A673 (cell line): ENCODE measurements around the gene SERINC3.

ENCODE experiments used
- CTCF ChIP-seq: fragments of 300-800, 200-600 bp; sonication (generic); conservative IDR thresholded peaks from 2 replicates; pipeline ENCODE4 v1.5.1; 2017; ENCODE audit warnings: low read depth, mild to moderate bottlenecking, antibody characterized with exemption, low read length, moderate library complexity, mixed read lengths
- EZH2 ChIP-seq: fragments of 200-600 bp; sonication (generic); IDR thresholded peaks from 2 replicates; pipeline ENCODE4 v1.6.1; 2017; ENCODE audit warnings: borderline replicate concordance, low read depth, mild to moderate bottlenecking, mixed read lengths, antibody characterized with exemption, low read length; ENCODE audit not compliant: poor library complexity, severe bottlenecking

GRCh38 chr20:44532259-44532980 is 10.6 kb upstream of the SERINC3 start:
- TF ChIP-seq CTCF, result no peak
- TF ChIP-seq EZH2, result no peak
